ENCODE results near the gene GUK1. TPM values are rescaled to one million over a fixed set of nuclear protein-coding genes. Genes with fewer than 3 reads are reported as not detected.
A peak's percentile ranks its signal among the peaks of the same experiment; 100 is the strongest.

The GUK1 gene
- total RNA-seq, 1 donor from 2014 or later, result 299 TPM

- DNase-seq (ENCODE audit: extremely low spot score in 2 of 2), result no peak
- H3K4me1 ChIP-seq, result peaks cover 50% of the 10 kb centered on the region
- peak overlapping the region; percentile 43 to 77 for H3K4me3 ChIP-seq
- H3K27me3 ChIP-seq, result no peaks in the 10 kb centered on the region
- peak overlapping the region; percentile 99 for H3K27ac ChIP-seq
- intact Hi-C loops (cut with DNase I), result loop anchor here (2.0 to 10.0 kb wide), 3 partner anchors 24 to 1343 kb away; partner anchors contain the start of genes ARF1, GUK1 and NUP133
- peak in 1 of 2 donors; percentile 69 for TF ChIP-seq POLR2AphosphoS5 (IDR thresholded peaks at IDR 0.05; ENCODE audit: insufficient read depth in 1 of 2, low read depth in 1 of 2)
- TF ChIP-seq CTCF (IDR thresholded peaks at IDR 0.05), result no peak
- no peaks in the 10 kb centered on the region for H3K9me3 ChIP-seq
- no peaks in the 10 kb centered on the region for H3K36me3 ChIP-seq
Measured at GRCh38 chr1:228164561-228165371, 24.7 kb downstream of the GUK1 start.

- DNase-seq (ENCODE audit: extremely low spot score in 2 of 2), result peak in 1 of 2 donors; percentile 100
- Histone ChIP-seq H3K27me3 (no peaks in the 10 kb centered on the region), H3K27ac (peak within 1 kb of the TSS; percentile 99), H3K4me3 (peak within 1 kb of the TSS; percentile 77 to 78), H3K36me3 (no peaks in the 10 kb centered on the region), H3K4me1 (peaks cover 50% of the 10 kb centered on the region), H3K9me3 (no peaks in the 10 kb centered on the region)
- TF ChIP-seq POLR2AphosphoS5 (IDR thresholded peaks at IDR 0.05; ENCODE audit: insufficient read depth in 1 of 2, low read depth in 1 of 2) (peak in 1 of 2 donors; percentile 66), POLR2A (IDR thresholded peaks at IDR 0.05) (peak in 1 of 2 donors; percentile 86), CTCF (IDR thresholded peaks at IDR 0.05) (peak; percentile 65 to 90 (median 86))
- intact Hi-C loops (cut with DNase I), result loop anchor here (2.0 to 10.0 kb wide), 3 partner anchors 25 to 1342 kb away; partner anchors contain the start of genes ARF1, GUK1 and NUP133
Measured at GRCh38 chr1:228165372-228166169, 25.5 kb downstream of the GUK1 start, which contains the start of gene IBA57. Gene IBA57 (plus strand): TSS chr1:228165804. CDS start chr1:228165817, 13 bp downstream.

DNA sequence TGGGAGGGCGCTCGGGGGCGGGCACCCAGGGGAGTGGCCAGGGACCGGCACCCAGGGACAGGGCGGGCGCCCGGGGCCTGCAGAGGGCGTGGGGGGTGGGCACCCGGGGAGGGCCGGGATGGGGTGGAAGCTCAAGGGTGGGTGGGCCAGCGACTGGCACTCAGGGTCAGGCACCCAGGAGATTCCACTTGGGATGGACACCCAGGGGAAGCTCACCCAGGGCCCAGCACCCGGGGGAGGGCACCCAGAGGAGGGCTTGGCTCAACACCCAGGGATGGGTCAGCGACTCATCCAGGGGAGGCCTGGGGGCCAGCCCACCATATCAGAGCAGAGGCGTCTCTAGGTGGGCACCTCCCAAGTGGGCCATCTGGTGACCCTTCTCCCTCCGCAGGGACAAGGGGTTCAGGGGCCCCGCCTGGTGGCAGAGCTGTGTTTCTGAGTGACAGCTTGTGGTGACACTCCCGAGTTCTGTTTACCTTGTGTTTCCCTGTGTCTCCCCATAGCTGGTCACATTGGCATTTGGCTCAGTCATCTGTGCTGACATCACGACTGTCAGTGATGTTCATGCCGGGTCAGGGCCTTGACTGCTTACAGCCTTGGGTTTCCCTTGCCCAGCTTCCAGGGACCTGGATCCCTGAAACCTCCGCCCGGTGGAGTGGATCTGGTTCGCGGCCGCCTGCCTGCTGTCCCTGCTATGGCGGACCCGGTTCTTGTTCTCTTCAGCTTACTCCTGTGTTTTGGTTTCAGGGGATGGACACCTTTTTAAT lies 26.3 kb downstream of the GUK1 start:
- Histone ChIP-seq H3K9me3 (no peaks in the 10 kb centered on the region), H3K4me1 (peaks cover 46% of the 10 kb centered on the region), H3K27ac (peak overlapping the region; percentile 99), H3K4me3 (peak overlapping the region; percentile 77 to 78), H3K27me3 (no peaks in the 10 kb centered on the region), H3K36me3 (no peaks in the 10 kb centered on the region)
- TF ChIP-seq CTCF (IDR thresholded peaks at IDR 0.05), result peak in 1 of 3 experiments; percentile 43
- no peak for TF ChIP-seq POLR2A (IDR thresholded peaks at IDR 0.05)
- peak in 1 of 2 donors; percentile 81 for TF ChIP-seq POLR2AphosphoS5 (IDR thresholded peaks at IDR 0.05; ENCODE audit: insufficient read depth in 1 of 2, low read depth in 1 of 2)
- intact Hi-C loops (cut with DNase I), result loop anchor here (5.0 to 10.0 kb wide), 2 partner anchors 82 to 1341 kb away; partner anchors contain the start of genes ARF1 and NUP133
- DNase-seq (ENCODE audit: extremely low spot score in 2 of 2), result no peak

DNA sequence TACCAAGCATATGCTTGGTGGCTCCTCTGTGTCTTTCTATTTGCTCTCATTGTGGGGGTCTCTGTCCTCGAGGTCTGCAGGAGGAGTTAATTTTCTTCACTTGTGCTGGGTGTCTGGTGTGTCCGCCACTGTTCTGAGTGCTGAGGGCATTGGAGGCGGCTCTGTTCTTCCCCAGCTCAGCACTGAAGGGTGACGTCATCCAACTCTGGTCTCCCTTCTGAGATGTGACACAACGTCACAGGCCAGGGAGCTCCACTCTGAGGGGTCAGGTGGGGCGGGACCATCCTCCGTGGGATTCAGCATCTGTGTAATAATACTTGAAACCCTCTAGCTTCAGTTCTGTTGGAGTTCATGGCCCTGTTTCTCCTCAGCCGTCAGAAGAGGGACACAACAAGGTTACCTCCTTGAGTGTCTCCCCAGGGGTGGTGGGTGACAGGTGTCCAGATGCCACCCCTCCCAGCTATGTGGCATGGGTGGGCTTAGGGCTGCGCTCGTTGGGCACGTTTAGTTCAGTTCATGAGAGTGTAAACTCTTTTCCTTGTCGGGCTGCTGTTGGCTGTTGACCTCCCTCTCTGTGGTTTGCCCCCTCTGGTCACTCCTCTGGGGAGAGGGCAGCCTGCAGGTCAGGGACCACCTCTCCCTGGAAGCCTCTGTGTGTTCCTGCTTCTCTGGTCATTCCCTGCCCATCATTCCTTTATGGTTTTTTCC lies 28.6 kb downstream of the GUK1 start:
- Histone ChIP-seq H3K27ac (no peak overlapping the region), H3K27me3 (no peaks in the 10 kb centered on the region), H3K36me3 (no peaks in the 10 kb centered on the region), H3K4me3 (no peak overlapping the region), H3K4me1 (peaks cover 25% of the 10 kb centered on the region), H3K9me3 (no peaks in the 10 kb centered on the region)
- TF ChIP-seq CTCF (IDR thresholded peaks at IDR 0.05) (no peak), POLR2A (IDR thresholded peaks at IDR 0.05) (no peak), POLR2AphosphoS5 (IDR thresholded peaks at IDR 0.05; ENCODE audit: insufficient read depth in 1 of 2, low read depth in 1 of 2) (no peak)
- no peak for DNase-seq (ENCODE audit: extremely low spot score in 2 of 2)
- intact Hi-C loops (cut with DNase I), result loop anchor here (5.0 to 10.0 kb wide), 2 partner anchors 84 to 1339 kb away; partner anchors contain the start of genes ARF1 and NUP133

Data from vagina (tissue), 2 donors.